Measurements from ENCODE around the gene PDGFB.

The PDGFB gene

DNA sequence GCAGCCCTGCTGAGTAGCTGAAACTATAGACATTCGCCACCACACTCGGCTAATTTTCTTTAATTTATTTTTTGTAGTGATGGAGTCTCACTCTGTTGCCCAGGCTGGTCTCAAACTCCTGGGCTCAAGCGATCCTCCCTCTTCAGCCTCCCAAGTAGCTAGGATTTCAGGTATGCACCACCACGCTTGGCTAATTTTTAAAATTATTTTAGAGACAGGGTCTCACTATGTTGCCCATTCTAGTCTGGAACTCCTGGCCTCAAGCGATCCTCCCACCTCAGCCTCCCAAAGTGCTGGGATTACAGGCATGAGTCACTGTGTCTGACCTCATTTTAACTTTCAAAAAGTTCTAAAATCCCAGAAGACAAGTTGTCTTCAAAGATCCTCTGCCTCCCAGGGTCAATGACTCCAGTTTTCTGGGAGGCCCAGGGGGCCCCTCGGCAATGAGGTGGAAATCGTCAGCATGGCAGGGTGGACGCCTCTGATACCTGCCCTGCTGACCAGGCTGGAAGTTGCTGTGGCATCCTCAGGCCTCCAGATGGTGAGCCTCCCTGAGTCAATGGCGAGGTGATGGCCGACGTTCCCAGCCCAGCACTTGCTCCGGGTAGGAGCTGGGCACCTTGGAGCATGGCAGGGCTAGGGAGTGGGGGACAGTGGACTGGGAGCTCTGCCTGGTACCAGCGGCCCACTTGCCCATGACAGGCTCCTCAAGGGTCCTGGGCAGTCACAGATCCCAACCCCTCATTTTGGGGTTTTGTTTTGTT lies 43.5 kb upstream of the PDGFB start:
- Histone ChIP-seq H4K91ac (ENCODE audit: low read depth, low read length) (no peak overlapping the region), H3K4me1 (ENCODE audit: control insufficient read depth in 1 of 2, insufficient read depth in 2 of 2, low read length in 2 of 2) (peaks cover 43% of the 10 kb centered on the region in 2 experiments), H3K4me3 (ENCODE audit: low read depth, low read length) (no peak overlapping the region), H3K36me3 (ENCODE audit: control insufficient read depth in 1 of 2, insufficient read depth in 2 of 2, low read length in 2 of 2) (no peaks in the 10 kb centered on the region), H3K27ac (ENCODE audit: low read depth, low read length) (no peak overlapping the region), H3K4ac (ENCODE audit: low read depth, low read length) (no peak overlapping the region), H4K12ac (ENCODE audit: low read depth, low read length) (no peak overlapping the region), H4K8ac (ENCODE audit: low read depth, low read length) (no peak overlapping the region), H2BK12ac (ENCODE audit: low read length) (peak overlapping the region; percentile 19), H3K14ac (ENCODE audit: low read length) (no peak overlapping the region), H3K18ac (ENCODE audit: low read length) (no peak overlapping the region), H3K27me3 (ENCODE audit: insufficient read depth, low read length) (no peaks in the 10 kb centered on the region), H3K79me2 (ENCODE audit: control insufficient read depth, insufficient read depth, low read length, poor library complexity) (no peaks in the 10 kb centered on the region), H3K79me1 (ENCODE audit: low read length) (peaks cover 17% of the 10 kb centered on the region), H3K4me2 (ENCODE audit: low read length) (no peak overlapping the region), H2BK120ac (ENCODE audit: insufficient read depth, low read length, poor library complexity) (no peak overlapping the region), H3K23ac (ENCODE audit: low read length) (no peak overlapping the region), H3K9ac (ENCODE audit: low read length) (no peak overlapping the region), H2AK5ac (ENCODE audit: low read length) (no peak overlapping the region), H2AFZ (ENCODE audit: insufficient read depth, low read length, poor library complexity) (no peak overlapping the region), H2BK5ac (ENCODE audit: low read depth, low read length, poor library complexity) (no peak overlapping the region), H3K9me3 (ENCODE audit: insufficient read depth, low read depth, low read length) (no peaks in the 10 kb centered on the region)
- peak; percentile 53 to 56 for DNase-seq
- WGBS (ENCODE audit: extremely low coverage, insufficient coverage, insufficient read length), result no CpG with 5 or more reads among the region's 13 CpGs

DNA sequence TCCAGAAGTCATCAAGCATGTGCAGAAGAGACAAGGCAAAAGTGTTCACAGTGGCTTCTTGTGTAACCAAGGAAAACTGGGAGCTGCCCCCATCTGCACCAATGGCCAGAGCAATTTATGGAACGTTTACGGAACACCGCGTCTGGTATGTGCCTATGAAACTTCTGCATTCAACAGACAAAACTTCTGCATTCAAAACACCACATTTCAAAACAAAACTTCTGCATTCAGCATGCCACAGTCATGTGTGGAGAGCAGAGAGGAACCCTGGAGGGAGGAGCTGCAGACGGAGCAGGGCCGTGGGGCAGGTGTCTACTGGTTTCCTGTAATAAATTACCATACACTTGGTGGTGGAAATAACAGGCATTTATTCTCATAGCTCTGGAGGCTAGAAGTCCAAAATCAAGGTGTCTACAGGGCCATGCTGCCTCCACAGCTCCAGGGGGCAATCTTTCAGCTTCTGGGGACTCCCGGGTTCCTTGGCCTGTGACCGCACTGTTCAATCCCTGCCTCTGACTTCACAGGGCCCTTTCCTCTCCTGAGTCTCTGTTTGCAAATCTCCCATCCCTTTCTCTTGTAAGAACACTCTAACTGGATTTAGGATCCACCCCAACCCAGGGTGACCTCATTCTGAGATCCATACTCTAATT lies 42.4 kb upstream of the PDGFB start:
- DNase-seq, result peak; percentile 96 to 98
- Histone ChIP-seq H3K27ac (ENCODE audit: low read depth, low read length) (no peak overlapping the region), H3K18ac (ENCODE audit: low read length) (no peak overlapping the region), H4K8ac (ENCODE audit: low read depth, low read length) (no peak overlapping the region), H3K79me1 (ENCODE audit: low read length) (peaks cover 22% of the 10 kb centered on the region), H2AFZ (ENCODE audit: insufficient read depth, low read length, poor library complexity) (no peak overlapping the region), H3K9me3 (ENCODE audit: insufficient read depth, low read depth, low read length) (no peaks in the 10 kb centered on the region), H3K9ac (ENCODE audit: low read length) (no peak overlapping the region), H2BK12ac (ENCODE audit: low read length) (no peak overlapping the region), H2BK120ac (ENCODE audit: insufficient read depth, low read length, poor library complexity) (no peak overlapping the region), H3K27me3 (ENCODE audit: insufficient read depth, low read length) (no peaks in the 10 kb centered on the region), H3K4me2 (ENCODE audit: low read length) (no peak overlapping the region), H2AK5ac (ENCODE audit: low read length) (no peak overlapping the region), H3K4ac (ENCODE audit: low read depth, low read length) (no peak overlapping the region), H3K14ac (ENCODE audit: low read length) (no peak overlapping the region), H3K4me3 (ENCODE audit: low read depth, low read length) (no peak overlapping the region), H4K91ac (ENCODE audit: low read depth, low read length) (no peak overlapping the region), H2BK5ac (ENCODE audit: low read depth, low read length, poor library complexity) (no peak overlapping the region), H3K79me2 (ENCODE audit: control insufficient read depth, insufficient read depth, low read length, poor library complexity) (no peaks in the 10 kb centered on the region), H3K4me1 (ENCODE audit: control insufficient read depth in 1 of 2, insufficient read depth in 2 of 2, low read length in 2 of 2) (peaks cover 38 to 41% of the 10 kb centered on the region in 2 experiments), H4K12ac (ENCODE audit: low read depth, low read length) (no peak overlapping the region), H3K23ac (ENCODE audit: low read length) (no peak overlapping the region), H3K36me3 (ENCODE audit: control insufficient read depth in 1 of 2, insufficient read depth in 2 of 2, low read length in 2 of 2) (no peaks in the 10 kb centered on the region)
- no CpG with 5 or more reads among the region's 8 CpGs for WGBS (ENCODE audit: extremely low coverage, insufficient coverage, insufficient read length)

DNA sequence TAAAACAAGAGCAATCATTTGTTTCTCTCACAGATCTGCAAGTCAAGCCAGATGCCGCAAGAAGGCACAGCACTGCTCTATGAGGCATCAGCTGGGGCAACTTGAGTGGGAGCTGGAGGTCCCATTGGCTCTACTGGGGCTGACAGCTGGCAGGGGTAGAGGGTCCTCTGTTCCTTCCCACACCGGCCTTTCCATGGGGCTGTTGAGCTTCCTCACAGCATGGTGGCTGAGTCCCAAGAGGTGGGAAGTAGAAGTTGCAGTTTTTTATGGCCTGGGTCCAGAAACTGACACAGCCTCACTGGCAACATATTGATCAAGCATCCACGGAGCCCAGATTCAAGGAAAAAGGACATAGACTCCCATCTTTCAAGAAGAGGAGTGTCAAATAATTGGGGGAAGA lies 40.2 kb upstream of the PDGFB start:
- H3K4ac ChIP-seq (ENCODE audit: low read depth, low read length), result no peak overlapping the region
- H3K9ac ChIP-seq (ENCODE audit: low read length), result no peak overlapping the region
- H3K23ac ChIP-seq (ENCODE audit: low read length), result no peak overlapping the region
- no peaks in the 10 kb centered on the region for H3K27me3 ChIP-seq (ENCODE audit: insufficient read depth, low read length)
- H3K36me3 ChIP-seq (ENCODE audit: control insufficient read depth in 1 of 2, insufficient read depth in 2 of 2, low read length in 2 of 2), result no peaks in the 10 kb centered on the region
- no peaks in the 10 kb centered on the region for H3K79me2 ChIP-seq (ENCODE audit: control insufficient read depth, insufficient read depth, low read length, poor library complexity)
- H3K4me2 ChIP-seq (ENCODE audit: low read length), result no peak overlapping the region
- no peak overlapping the region for H3K14ac ChIP-seq (ENCODE audit: low read length)
- no peak overlapping the region for H3K27ac ChIP-seq (ENCODE audit: low read depth, low read length)
- H2BK5ac ChIP-seq (ENCODE audit: low read depth, low read length, poor library complexity), result no peak overlapping the region
- no peak overlapping the region for H4K91ac ChIP-seq (ENCODE audit: low read depth, low read length)
- peak overlapping the region; percentile 26 for H2BK12ac ChIP-seq (ENCODE audit: low read length)
- peak overlapping the region; percentile 36 for H2AK5ac ChIP-seq (ENCODE audit: low read length)
- WGBS (ENCODE audit: extremely low coverage, insufficient coverage, insufficient read length), result no CpG with 5 or more reads among the region's 3 CpGs
- H3K18ac ChIP-seq (ENCODE audit: low read length), result no peak overlapping the region
- H4K8ac ChIP-seq (ENCODE audit: low read depth, low read length), result no peak overlapping the region
- no peak overlapping the region for H2AFZ ChIP-seq (ENCODE audit: insufficient read depth, low read length, poor library complexity)
- no peak overlapping the region for H4K12ac ChIP-seq (ENCODE audit: low read depth, low read length)
- no peak for DNase-seq
- H3K4me1 ChIP-seq (ENCODE audit: control insufficient read depth in 1 of 2, insufficient read depth in 2 of 2, low read length in 2 of 2), result peaks cover 19 to 24% of the 10 kb centered on the region in 2 experiments
- H2BK120ac ChIP-seq (ENCODE audit: insufficient read depth, low read length, poor library complexity), result no peak overlapping the region
- peaks cover 12% of the 10 kb centered on the region for H3K79me1 ChIP-seq (ENCODE audit: low read length)
- no peak overlapping the region for H3K4me3 ChIP-seq (ENCODE audit: low read depth, low read length)
- H3K9me3 ChIP-seq (ENCODE audit: insufficient read depth, low read depth, low read length), result no peaks in the 10 kb centered on the region

DNA sequence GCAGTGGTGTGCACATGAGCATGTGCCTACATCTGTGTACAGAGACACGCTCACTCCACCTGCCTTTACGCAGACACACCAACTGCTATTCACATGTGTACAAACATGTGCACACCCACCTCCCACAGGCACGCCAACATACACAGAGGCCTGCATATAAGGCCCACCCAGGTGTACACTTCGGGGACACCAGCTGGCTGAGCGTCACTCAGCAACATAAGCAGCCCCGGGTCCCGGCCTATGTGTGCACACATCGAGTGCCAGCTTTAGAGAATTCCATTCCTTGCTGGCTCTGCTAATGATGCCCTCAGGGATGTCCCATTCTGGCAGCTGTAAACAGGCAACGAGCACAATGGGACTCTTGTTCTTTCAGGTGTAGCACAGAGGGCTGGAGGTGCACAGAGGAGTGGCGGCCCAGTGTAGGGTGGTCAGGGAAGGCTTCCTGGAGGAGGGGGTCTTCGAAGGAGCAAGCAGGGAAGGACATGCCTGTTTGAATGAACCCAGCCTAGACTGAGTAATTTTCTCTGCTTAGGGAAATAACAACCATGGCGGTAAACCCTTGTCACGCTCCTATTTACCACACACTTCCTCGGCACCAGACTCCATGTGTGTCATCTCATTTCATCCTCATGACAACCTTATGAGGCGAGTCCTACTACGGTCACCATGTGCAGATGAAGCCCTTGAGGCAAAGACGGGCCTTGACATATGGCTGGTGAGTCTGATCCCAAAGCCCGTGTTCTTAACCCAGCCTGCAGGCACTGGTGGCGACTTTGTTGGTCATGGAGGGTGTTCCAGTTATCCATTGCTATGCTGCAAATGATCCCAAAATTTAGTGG lies 39.6 kb upstream of the PDGFB start:
- DNase-seq, result no peak
- Histone ChIP-seq H2BK120ac (ENCODE audit: insufficient read depth, low read length, poor library complexity) (no peak overlapping the region), H3K4me3 (ENCODE audit: low read depth, low read length) (no peak overlapping the region), H3K18ac (ENCODE audit: low read length) (no peak overlapping the region), H3K27ac (ENCODE audit: low read depth, low read length) (no peak overlapping the region), H4K8ac (ENCODE audit: low read depth, low read length) (no peak overlapping the region), H2BK5ac (ENCODE audit: low read depth, low read length, poor library complexity) (no peak overlapping the region), H3K79me2 (ENCODE audit: control insufficient read depth, insufficient read depth, low read length, poor library complexity) (no peaks in the 10 kb centered on the region), H3K4me1 (ENCODE audit: control insufficient read depth in 1 of 2, insufficient read depth in 2 of 2, low read length in 2 of 2) (peaks cover 18 to 24% of the 10 kb centered on the region in 2 experiments), H2AK5ac (ENCODE audit: low read length) (no peak overlapping the region), H3K27me3 (ENCODE audit: insufficient read depth, low read length) (no peaks in the 10 kb centered on the region), H4K91ac (ENCODE audit: low read depth, low read length) (no peak overlapping the region), H3K36me3 (ENCODE audit: control insufficient read depth in 1 of 2, insufficient read depth in 2 of 2, low read length in 2 of 2) (no peaks in the 10 kb centered on the region), H2AFZ (ENCODE audit: insufficient read depth, low read length, poor library complexity) (no peak overlapping the region), H3K14ac (ENCODE audit: low read length) (no peak overlapping the region), H3K4me2 (ENCODE audit: low read length) (no peak overlapping the region), H3K9me3 (ENCODE audit: insufficient read depth, low read depth, low read length) (no peaks in the 10 kb centered on the region), H3K4ac (ENCODE audit: low read depth, low read length) (no peak overlapping the region), H3K79me1 (ENCODE audit: low read length) (peaks cover 11% of the 10 kb centered on the region), H3K23ac (ENCODE audit: low read length) (no peak overlapping the region), H4K12ac (ENCODE audit: low read depth, low read length) (no peak overlapping the region), H3K9ac (ENCODE audit: low read length) (no peak overlapping the region), H2BK12ac (ENCODE audit: low read length) (no peak overlapping the region)
- no CpG with 5 or more reads among the region's 19 CpGs for WGBS (ENCODE audit: extremely low coverage, insufficient coverage, insufficient read length)
